Thyroid gland (tissue), 4 donors: ENCODE data around the gene KAT6B. TPM values are rescaled to one million over a fixed set of nuclear protein-coding genes. Genes with fewer than 3 reads are reported as not detected.

Experiments used
- DNase-seq, 2 donors: peaks; one replicate each; pipeline ENCODE4 v3.0.0-alpha.2; 2019
- H3K27ac ChIP-seq, 3 donors: fragments of 200-600 bp; sonication (generic); 1 replicate in 2 of 3; 2 replicates in 1 of 3; pipeline ENCODE4 v1.5.1; 2016 to 2019; ENCODE audit warnings: mild to moderate bottlenecking in 1 of 3, moderate library complexity in 1 of 3
- H3K27me3 ChIP-seq: fragments of 200-600 bp; sonication (generic); one replicate; pipeline ENCODE4 v1.5.1; 2019
- H3K36me3 ChIP-seq, 2 donors: fragments of 200-600 bp; sonication (generic); one replicate each; pipeline ENCODE4 v1.5.1; 2016 to 2019
- H3K4me1 ChIP-seq, 2 donors: fragments of 200-600 bp; sonication (generic); one replicate each; pipeline ENCODE4 v1.5.1; 2017 to 2019
- H3K4me3 ChIP-seq, 3 donors: fragments of 200-600 bp; sonication (generic); replicated peaks in 1 of 3; 1 replicate in 2 of 3; 2 replicates in 1 of 3; pipeline ENCODE4 v1.5.1; 2016; ENCODE audit warnings: mild to moderate bottlenecking in 1 of 3
- H3K9me3 ChIP-seq: fragments of 200-600 bp; sonication (generic); one replicate; pipeline ENCODE4 v1.5.1; 2017
- POLR2A ChIP-seq, 2 donors: fragments of 450-650 bp; IDR thresholded peaks; one replicate each; pipeline ENCODE4 v1.6.1; 2017; ENCODE audit warnings: antibody characterized with exemption in 2 of 2, mild to moderate bottlenecking in 2 of 2, moderate library complexity in 1 of 2
- WGBS, 2 donors: methylation state at CpG; one replicate each; pipeline ENCODE4 v1.1.5; 2017; 5-methylcytosine and 5-hydroxymethylcytosine counted together
- intact Hi-C: fragments of 100-400 bp; cut with DNase I; formaldehyde crosslinking; loops from one replicate; pipeline ENCODE4 v1.15.1; 2023
- total RNA-seq, 4 donors: library from RNA; depleted of rRNA; stranded (reverse); fragments of >200 nt; gene quantifications; one replicate each; pipeline ENCODE4 v1.2.3, GENCODE V29; 2016
- TF ChIP-seq, protein P1 (sequence below), 6 experiments: fragments of 200-600 bp in 3 of 6; fragments of 450-650 bp in 3 of 6; sonication (generic) in 3 of 6; IDR thresholded peaks; one replicate each; pipeline ENCODE4 v1.5.1; 2016 to 2019; ENCODE audit warnings: antibody characterized with exemption in 6 of 6, mild to moderate bottlenecking in 2 of 6, inconsistent platforms in 1 of 6, moderate library complexity in 1 of 6

The KAT6B gene
- total RNA-seq, 4 donors from 2014 or later = 56.5 to 115 (median 76.3) TPM

GRCh38 chr10:75037171-75038153 lies 211.1 kb downstream of the KAT6B start:
- WGBS, 2 donors = 89 to 94% methylated on average over 29 of the region's 32 CpGs
- Histone ChIP-seq H3K4me3 (no peak overlapping the region), H3K27ac (no peak overlapping the region), H3K9me3 (no peaks in the 10 kb centered on the region), H3K36me3 (no peaks in the 10 kb centered on the region), H3K4me1 (no peaks in the 10 kb centered on the region), H3K27me3 (no peaks in the 10 kb centered on the region)
- intact Hi-C loops = no loop called here
- DNase-seq = no peak
- no peak for TF ChIP-seq POLR2A (IDR thresholded peaks at IDR 0.05)
- TF ChIP-seq, protein P1, sequence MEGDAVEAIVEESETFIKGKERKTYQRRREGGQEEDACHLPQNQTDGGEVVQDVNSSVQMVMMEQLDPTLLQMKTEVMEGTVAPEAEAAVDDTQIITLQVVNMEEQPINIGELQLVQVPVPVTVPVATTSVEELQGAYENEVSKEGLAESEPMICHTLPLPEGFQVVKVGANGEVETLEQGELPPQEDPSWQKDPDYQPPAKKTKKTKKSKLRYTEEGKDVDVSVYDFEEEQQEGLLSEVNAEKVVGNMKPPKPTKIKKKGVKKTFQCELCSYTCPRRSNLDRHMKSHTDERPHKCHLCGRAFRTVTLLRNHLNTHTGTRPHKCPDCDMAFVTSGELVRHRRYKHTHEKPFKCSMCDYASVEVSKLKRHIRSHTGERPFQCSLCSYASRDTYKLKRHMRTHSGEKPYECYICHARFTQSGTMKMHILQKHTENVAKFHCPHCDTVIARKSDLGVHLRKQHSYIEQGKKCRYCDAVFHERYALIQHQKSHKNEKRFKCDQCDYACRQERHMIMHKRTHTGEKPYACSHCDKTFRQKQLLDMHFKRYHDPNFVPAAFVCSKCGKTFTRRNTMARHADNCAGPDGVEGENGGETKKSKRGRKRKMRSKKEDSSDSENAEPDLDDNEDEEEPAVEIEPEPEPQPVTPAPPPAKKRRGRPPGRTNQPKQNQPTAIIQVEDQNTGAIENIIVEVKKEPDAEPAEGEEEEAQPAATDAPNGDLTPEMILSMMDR (IDR thresholded peaks at IDR 0.05) = no peak

DNA sequence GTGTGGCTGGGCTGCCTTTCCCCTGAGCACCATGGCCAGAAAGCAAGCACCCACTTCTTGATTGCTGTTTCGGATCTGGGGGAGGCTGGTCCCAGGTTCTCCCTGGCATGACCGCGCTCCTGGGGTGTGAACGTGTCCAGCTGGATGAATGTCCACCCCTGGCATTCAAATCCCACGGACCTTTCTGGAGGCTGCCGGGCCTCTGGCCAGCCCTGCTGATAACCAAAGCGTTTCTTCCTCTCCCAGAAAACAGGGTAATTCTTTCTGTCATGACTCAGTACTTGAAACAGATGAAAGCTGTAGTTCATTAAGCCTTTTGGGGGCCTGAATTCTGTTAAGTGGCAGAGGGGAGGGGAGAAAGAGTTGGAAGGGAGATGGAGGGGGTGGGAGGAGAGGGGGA lies 211.9 kb downstream of the KAT6B start:
- WGBS, 2 donors = 84 to 87% methylated on average over 7 of the region's 7 CpGs
- Histone ChIP-seq H3K4me1 (no peaks in the 10 kb centered on the region), H3K27ac (no peak overlapping the region), H3K4me3 (no peak overlapping the region), H3K36me3 (no peaks in the 10 kb centered on the region), H3K9me3 (no peaks in the 10 kb centered on the region), H3K27me3 (no peaks in the 10 kb centered on the region)
- intact Hi-C loops = no loop called here
- TF ChIP-seq POLR2A (IDR thresholded peaks at IDR 0.05) = no peak
- TF ChIP-seq, protein P1 (IDR thresholded peaks at IDR 0.05) = no peak
- no peak for DNase-seq

DNA sequence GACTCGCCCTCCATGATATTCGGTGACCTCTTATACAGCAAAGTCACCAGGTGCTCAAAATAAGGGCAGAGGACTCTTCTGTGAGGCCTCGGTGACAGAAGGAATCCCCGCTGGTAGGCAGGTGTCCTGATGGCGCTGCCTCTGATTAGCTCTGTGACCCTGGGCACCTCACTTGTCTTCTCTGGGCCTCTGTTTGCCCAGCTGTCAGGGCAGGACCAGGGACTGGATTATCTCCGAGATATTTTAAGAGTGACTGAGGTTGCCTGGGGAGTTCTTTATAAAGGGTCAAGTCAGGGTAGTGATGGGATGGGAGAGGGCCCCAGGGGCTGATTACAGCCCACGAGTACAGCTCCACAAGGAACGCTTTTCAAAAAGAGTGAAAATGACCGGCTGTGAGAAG lies 214.2 kb downstream of the KAT6B start:
- 88 to 90% methylated on average over 9 of the region's 9 CpGs for WGBS, 2 donors

DNA sequence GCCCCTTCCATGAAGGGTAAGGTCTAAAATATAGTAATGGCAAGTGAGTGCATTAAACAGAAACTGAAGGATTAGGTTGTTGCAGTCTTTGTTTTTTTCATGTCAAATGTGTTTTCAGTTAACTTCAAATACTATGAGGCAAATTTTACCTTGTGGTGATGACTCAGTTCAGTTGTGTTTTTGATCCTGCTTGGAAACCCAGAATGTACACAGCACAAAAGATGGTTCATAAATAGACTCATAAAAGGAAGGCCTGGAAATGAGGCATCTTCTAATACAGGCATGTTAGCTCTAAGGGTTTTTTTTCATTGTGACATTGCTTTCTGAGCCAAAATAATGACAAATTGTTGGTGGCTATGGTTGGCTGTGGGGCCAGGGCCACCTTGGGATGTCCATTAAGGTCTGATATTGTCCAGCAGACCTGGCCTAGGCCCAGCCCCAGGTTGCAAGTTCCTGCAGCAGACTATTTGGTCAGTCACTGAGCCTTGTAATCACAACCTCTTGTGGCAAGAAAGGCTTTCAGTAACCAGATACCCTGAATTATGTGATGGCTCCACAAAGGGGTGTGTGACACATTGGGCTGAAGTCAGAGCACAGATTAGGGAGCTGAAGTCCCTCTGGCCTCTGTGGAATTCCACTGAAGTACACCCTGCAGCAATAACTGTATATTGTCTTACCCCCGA lies 216.0 kb downstream of the KAT6B start:
- no peaks in the 10 kb centered on the region for H3K4me1 ChIP-seq
- H3K27me3 ChIP-seq = no peaks in the 10 kb centered on the region
- 88 to 100% methylated on average over 1 of the region's 1 CpG for WGBS, 2 donors
- H3K36me3 ChIP-seq = no peaks in the 10 kb centered on the region
- no peak overlapping the region for H3K27ac ChIP-seq
- no peak for DNase-seq
- H3K4me3 ChIP-seq = no peak overlapping the region
- H3K9me3 ChIP-seq = no peaks in the 10 kb centered on the region
- TF ChIP-seq POLR2A (IDR thresholded peaks at IDR 0.05) = no peak
- intact Hi-C loops = no loop called here

More for the DNA sequence above, 214.2 kb downstream of the KAT6B start:
- no peaks in the 10 kb centered on the region for H3K9me3 ChIP-seq
- H3K27ac ChIP-seq = no peak overlapping the region
- no peak for DNase-seq
- H3K36me3 ChIP-seq = no peaks in the 10 kb centered on the region
- H3K27me3 ChIP-seq = no peaks in the 10 kb centered on the region
- TF ChIP-seq, protein P1 (IDR thresholded peaks at IDR 0.05) = no peak
- no peak for TF ChIP-seq POLR2A (IDR thresholded peaks at IDR 0.05)
- no peaks in the 10 kb centered on the region for H3K4me1 ChIP-seq
- H3K4me3 ChIP-seq = no peak overlapping the region
- intact Hi-C loops = no loop called here

- WGBS, 2 donors = 36 to 59% methylated on average over 33 to 52 of the region's 68 CpGs
- TF ChIP-seq, protein P1 (IDR thresholded peaks at IDR 0.05) = no peak
- no peak for TF ChIP-seq POLR2A (IDR thresholded peaks at IDR 0.05)
- Histone ChIP-seq H3K36me3 (no peaks in the 10 kb centered on the region), H3K9me3 (no peaks in the 10 kb centered on the region), H3K27me3 (no peaks in the 10 kb centered on the region), H3K27ac (no peak overlapping the region), H3K4me3 (no peak overlapping the region), H3K4me1 (no peaks in the 10 kb centered on the region)
- no peak for DNase-seq
- intact Hi-C loops = no loop called here
Measured at GRCh38 chr10:75043256-75044131, 217.1 kb downstream of the KAT6B start.
